Neuronal stem cell (in vitro differentiated cells): ENCODE results near the gene TUBGCP6.

Experiments
- DNase-seq: peaks from one replicate; pipeline ENCODE4 v3.0.0-alpha.2; 2013; ENCODE audit warnings: low spot score
- H2AFZ ChIP-seq: one replicate; pipeline ENCODE4 v1.6.1; 2013; ENCODE audit warnings: mild to moderate bottlenecking, low read length, inconsistent platforms
- H2AK5ac ChIP-seq: 2 replicates; pipeline ENCODE4 v1.6.1; 2013; ENCODE audit warnings: low read depth, mild to moderate bottlenecking, inconsistent platforms, low read length, moderate library complexity, mixed read lengths
- H2BK120ac ChIP-seq: 2 replicates; pipeline ENCODE4 v1.6.1; 2013; ENCODE audit warnings: low read depth, mild to moderate bottlenecking, inconsistent platforms, low read length, moderate library complexity, mixed read lengths
- H2BK12ac ChIP-seq: one replicate; pipeline ENCODE4 v1.6.1; 2013; ENCODE audit warnings: low read length, inconsistent platforms
- H2BK15ac ChIP-seq: 2 replicates; pipeline ENCODE4 v1.6.1; 2013; ENCODE audit warnings: mild to moderate bottlenecking, low read length, inconsistent platforms, mixed read lengths
- H2BK5ac ChIP-seq: one replicate; pipeline ENCODE4 v1.6.1; 2013; ENCODE audit warnings: inconsistent platforms, mild to moderate bottlenecking, low read length, moderate library complexity
- H3K14ac ChIP-seq: one replicate; pipeline ENCODE4 v1.6.1; 2013; ENCODE audit warnings: low read length, inconsistent platforms
- H3K18ac ChIP-seq: 2 replicates; pipeline ENCODE4 v1.6.1; 2013; ENCODE audit warnings: low read length, inconsistent platforms
- H3K23ac ChIP-seq: 2 replicates; pipeline ENCODE4 v1.6.1; 2013; ENCODE audit warnings: low read depth, mild to moderate bottlenecking, mixed read lengths, low read length, inconsistent platforms; ENCODE audit not compliant: poor library complexity
- H3K27ac ChIP-seq: replicated peaks from 3 replicates; pipeline ENCODE4 v1.5.1; 2013; ENCODE audit warnings: low read length, inconsistent platforms
- H3K27me3 ChIP-seq, 3 experiments: 2 replicates each; pipeline ENCODE4 v1.6.1; 2013; ENCODE audit warnings: low read length in 3 of 3, mild to moderate bottlenecking in 2 of 3, inconsistent platforms in 1 of 3, low read depth in 1 of 3, mixed read lengths in 1 of 3, moderate library complexity in 1 of 3; ENCODE audit not compliant: control insufficient read depth in 3 of 3, insufficient read depth in 3 of 3
- H3K36me3 ChIP-seq, 2 donors: replicated peaks in 1 of 2; 2 replicates each; pipeline ENCODE4 v1.6.1; 2013; ENCODE audit warnings: low read length in 2 of 2; ENCODE audit not compliant: control insufficient read depth in 2 of 2, insufficient read depth in 2 of 2
- H3K4ac ChIP-seq: 2 replicates; pipeline ENCODE4 v1.6.1; 2013; ENCODE audit warnings: inconsistent platforms, mild to moderate bottlenecking, low read length, moderate library complexity
- H3K4me1 ChIP-seq, 2 donors: 1 replicate in 1 of 2; 2 replicates in 1 of 2; pipeline ENCODE4 v1.6.1; 2013; ENCODE audit warnings: low read length in 2 of 2, low read depth in 1 of 2; ENCODE audit not compliant: control insufficient read depth in 2 of 2, insufficient read depth in 1 of 2
- H3K4me2 ChIP-seq: one replicate; pipeline ENCODE4 v1.6.1; 2013; ENCODE audit warnings: mild to moderate bottlenecking, low read length, inconsistent platforms; ENCODE audit not compliant: insufficient read depth, poor library complexity, severe bottlenecking
- H3K4me3 ChIP-seq, 2 donors: 2 replicates each; pipeline ENCODE4 v1.5.1; 2013; ENCODE audit warnings: low read length in 2 of 2, mild to moderate bottlenecking in 2 of 2, inconsistent platforms in 1 of 2, moderate library complexity in 1 of 2
- H3K79me1 ChIP-seq: one replicate; pipeline ENCODE4 v1.6.1; 2013; ENCODE audit warnings: low read depth, mild to moderate bottlenecking, inconsistent platforms, low read length, moderate library complexity
- H3K9ac ChIP-seq: one replicate; pipeline ENCODE4 v1.6.1; 2013; ENCODE audit warnings: mild to moderate bottlenecking, low read depth, low read length, inconsistent platforms; ENCODE audit not compliant: poor library complexity
- H3K9me3 ChIP-seq, 2 donors: replicated peaks in 1 of 2; 2 replicates each; pipeline versions ENCODE3 to v1.6.1; 2013; ENCODE audit warnings: low read length in 2 of 2, mild to moderate bottlenecking in 2 of 2, inconsistent platforms in 1 of 2, low read depth in 1 of 2, mixed read lengths in 1 of 2, moderate library complexity in 1 of 2; ENCODE audit not compliant: control insufficient read depth in 2 of 2, insufficient read depth in 1 of 2
- H4K8ac ChIP-seq: one replicate; pipeline ENCODE4 v1.6.1; 2013; ENCODE audit warnings: low read depth, mild to moderate bottlenecking, inconsistent platforms, low read length, moderate library complexity
- H4K91ac ChIP-seq: one replicate; pipeline ENCODE4 v1.6.1; 2013; ENCODE audit warnings: low read length, low read depth, mild to moderate bottlenecking, inconsistent platforms; ENCODE audit not compliant: poor library complexity
- WGBS, 2 donors: extraction: QIAGEN DNeasy Blood & Tissue Kit; methylation state at CpG; one replicate each; pipeline ENCODE4 v1.1.7; 2013; ENCODE audit warnings: missing lambda C conversion rate in 2 of 2, mixed read lengths in 1 of 2; ENCODE audit not compliant: insufficient read length in 2 of 2, insufficient replicate concordance in 1 of 2; ENCODE audit errors: extremely low coverage in 2 of 2; 5-methylcytosine and 5-hydroxymethylcytosine counted together

TUBGCP6 gene

GRCh38 chr22:50253941-50254340 lies 9.1 kb upstream of the TUBGCP6 start:
- Histone ChIP-seq H3K23ac (no peak overlapping the region), H3K27ac (no peak overlapping the region), H3K4ac (no peak overlapping the region), H4K91ac (no peak overlapping the region), H3K27me3 (no peaks in the 10 kb centered on the region), H3K14ac (no peak overlapping the region), H2BK120ac (no peak overlapping the region), H4K8ac (no peak overlapping the region), H3K4me2 (no peak overlapping the region), H3K79me1 (peaks cover 18% of the 10 kb centered on the region), H3K4me3 (no peak overlapping the region), H2AK5ac (no peak overlapping the region), H2BK5ac (no peak overlapping the region), H3K36me3 (peaks cover 16 to 56% of the 10 kb centered on the region in 2 donors), H2BK12ac (no peak overlapping the region), H3K9me3 (no peaks in the 10 kb centered on the region), H2BK15ac (no peak overlapping the region), H3K9ac (peak overlapping the region; percentile 12), H2AFZ (no peak overlapping the region), H3K4me1 (peaks cover 7 to 16% of the 10 kb centered on the region in 2 donors), H3K18ac (no peak overlapping the region)
- no peak for DNase-seq
- WGBS, 2 donors: no CpG with 5 or more reads among the region's 8 CpGs

- Histone ChIP-seq H3K27me3 (no peaks in the 10 kb centered on the region), H2BK120ac (no peak overlapping the region), H3K36me3 (peaks cover 16 to 55% of the 10 kb centered on the region in 2 donors), H3K18ac (no peak overlapping the region), H3K23ac (no peak overlapping the region), H3K27ac (no peak overlapping the region), H2AFZ (no peak overlapping the region), H3K4ac (no peak overlapping the region), H3K4me3 (no peak overlapping the region), H3K4me2 (no peak overlapping the region), H2BK15ac (no peak overlapping the region), H3K14ac (no peak overlapping the region), H4K91ac (no peak overlapping the region), H3K79me1 (peaks cover 23% of the 10 kb centered on the region), H3K4me1 (peaks cover 7 to 16% of the 10 kb centered on the region in 2 donors), H4K8ac (no peak overlapping the region), H2BK5ac (no peak overlapping the region), H3K9me3 (no peaks in the 10 kb centered on the region), H2AK5ac (peak overlapping the region; percentile 47), H2BK12ac (no peak overlapping the region), H3K9ac (no peak overlapping the region)
- no CpG with 5 or more reads among the region's 22 CpGs for WGBS, 2 donors
- no peak for DNase-seq
Observed at GRCh38 chr22:50253046-50253915, 8.5 kb upstream of the TUBGCP6 start.

GRCh38 chr22:50252082-50253045 lies 7.5 kb upstream of the TUBGCP6 start:
- Histone ChIP-seq H3K4me1 (peaks cover 13 to 17% of the 10 kb centered on the region in 2 donors), H3K27me3 (no peaks in the 10 kb centered on the region), H3K18ac (peak overlapping the region; percentile 92), H3K4me3 (peak overlapping the region in 1 of 2 donors; percentile 35), H2BK120ac (no peak overlapping the region), H3K23ac (no peak overlapping the region), H3K4me2 (peak overlapping the region; percentile 98), H3K36me3 (peaks cover 21 to 55% of the 10 kb centered on the region in 2 donors), H3K27ac (no peak overlapping the region), H3K79me1 (peaks cover 26% of the 10 kb centered on the region), H2AK5ac (no peak overlapping the region), H2AFZ (no peak overlapping the region), H3K9ac (no peak overlapping the region), H2BK5ac (no peak overlapping the region), H3K4ac (no peak overlapping the region), H3K9me3 (no peaks in the 10 kb centered on the region), H2BK15ac (no peak overlapping the region), H2BK12ac (peak overlapping the region; percentile 69), H3K14ac (peak overlapping the region; percentile 25), H4K91ac (no peak overlapping the region), H4K8ac (peak overlapping the region; percentile 29)
- peak; percentile 62 for DNase-seq
- no CpG with 5 or more reads among the region's 25 CpGs for WGBS, 2 donors
